Measurements from ENCODE around the gene NOS1AP.

DNA sequence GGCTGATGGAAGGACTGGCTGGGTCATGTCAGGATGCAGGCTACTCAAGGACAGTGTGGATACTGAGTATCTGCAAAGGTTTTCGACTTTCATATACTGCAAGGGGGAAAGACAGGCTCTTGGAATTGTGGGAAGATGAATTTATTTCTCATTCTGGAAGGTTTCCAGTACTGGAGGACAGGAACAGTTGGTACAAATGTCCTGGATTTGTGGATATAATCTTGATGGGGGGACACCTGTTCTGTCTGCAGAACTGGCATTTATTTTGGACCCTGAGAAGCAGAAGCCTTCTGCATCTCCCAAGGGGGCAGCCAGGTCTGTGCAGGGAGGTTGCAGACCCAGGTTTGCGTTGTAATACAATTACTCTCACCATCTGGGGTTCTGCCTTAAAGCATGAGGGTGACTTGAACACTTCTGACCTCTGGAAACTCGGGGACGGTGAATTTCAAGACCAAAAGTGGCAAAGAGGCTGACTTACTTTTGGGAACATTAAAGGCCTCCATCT lies 65.8 kb downstream of the NOS1AP start:
- TF ChIP-seq POLR2A (IDR thresholded peaks at IDR 0.05) (no peak), CTCF (IDR thresholded peaks at IDR 0.05) (no peak)
